ENCODE data around the gene BAG2. TPM values are rescaled to one million over a fixed set of nuclear protein-coding genes. Genes with fewer than 3 reads are reported as not detected.

Gene BAG2
- total RNA-seq, 1 donor from 2014 or later: 1.5 TPM

GRCh38 chr6:57173886-57174510, 1.9 kb downstream of the BAG2 start:
- Mint-ChIP-seq H3K4me1 (peaks cover 16% of the 10 kb centered on the region), H3K27ac (no peak overlapping the region), H3K9me3 (no peaks in the 10 kb centered on the region), H3K36me3 (no peaks in the 10 kb centered on the region), H3K27me3 (ENCODE audit: insufficient read depth, low read depth) (peaks cover 13% of the 10 kb centered on the region), H3K4me3 (peak overlapping the region; percentile 88)
- H3K36me3 ChIP-seq: peaks cover 3% of the 10 kb centered on the region
- H3K9ac ChIP-seq: no peak overlapping the region
- H3K27ac ChIP-seq: no peak overlapping the region
- H3K4me2 ChIP-seq: peak overlapping the region; percentile 94
- peaks cover 42% of the 10 kb centered on the region for H3F3A ChIP-seq (ENCODE audit: low read depth)
- no peaks in the 10 kb centered on the region for H3K9me3 ChIP-seq (ENCODE audit: low read depth)
- H3K4me3 ChIP-seq: peak overlapping the region; percentile 59
- peak; percentile 47 for DNase-seq (ENCODE audit: low spot score)
- peaks cover 15% of the 10 kb centered on the region for H3K79me2 ChIP-seq (ENCODE audit: low read depth)
- no peak for TF ChIP-seq CTCF (IDR thresholded peaks at IDR 0.05)
- no peak for TF ChIP-seq EZH2 (IDR thresholded peaks at IDR 0.05)
- no peak for TF ChIP-seq EZH2phosphoT487 (IDR thresholded peaks at IDR 0.05)
- H2AFZ ChIP-seq (replicated peaks): no peak overlapping the region
- peaks cover 20% of the 10 kb centered on the region for H3K4me1 ChIP-seq
- peaks cover 16% of the 10 kb centered on the region for H3K27me3 ChIP-seq
- H4K20me1 ChIP-seq (ENCODE audit: low read depth): peaks cover 12% of the 10 kb centered on the region

DNA sequence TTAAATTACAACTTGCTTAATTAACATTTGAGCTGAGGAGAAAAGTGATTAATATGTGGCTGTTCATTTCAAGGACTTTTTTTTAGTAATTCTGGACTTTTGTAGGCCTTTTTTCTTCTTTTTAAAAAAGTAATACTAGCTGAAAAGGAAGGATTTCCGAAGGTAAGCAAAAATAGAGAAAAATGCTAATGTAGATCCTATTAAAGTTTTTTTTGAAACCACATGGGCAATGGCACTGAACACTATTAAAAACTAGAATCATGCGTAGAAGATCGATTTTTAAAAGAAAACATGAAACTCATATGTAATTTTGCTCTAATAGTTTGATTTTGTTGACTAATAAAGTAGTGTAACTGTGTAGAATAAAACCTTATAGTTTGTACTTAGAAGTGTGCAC, 2.4 kb downstream of the BAG2 start:
- Histone ChIP-seq H3K9ac (no peak overlapping the region), H3K4me1 (peaks cover 20% of the 10 kb centered on the region), H4K20me1 (ENCODE audit: low read depth) (peaks cover 12% of the 10 kb centered on the region), H3K27ac (no peak overlapping the region), H3F3A (ENCODE audit: low read depth) (peaks cover 37% of the 10 kb centered on the region), H3K9me3 (ENCODE audit: low read depth) (no peaks in the 10 kb centered on the region), H3K4me2 (peak overlapping the region; percentile 94), H3K79me2 (ENCODE audit: low read depth) (peaks cover 16% of the 10 kb centered on the region), H3K36me3 (no peaks in the 10 kb centered on the region), H3K27me3 (peaks cover 16% of the 10 kb centered on the region), H2AFZ (replicated peaks) (no peak overlapping the region), H3K4me3 (no peak overlapping the region)
- no peak overlapping the region for H3K27ac Mint-ChIP-seq
- TF ChIP-seq EZH2 (IDR thresholded peaks at IDR 0.05) (no peak), EZH2phosphoT487 (IDR thresholded peaks at IDR 0.05) (no peak), CTCF (IDR thresholded peaks at IDR 0.05) (no peak)
- peaks cover 13% of the 10 kb centered on the region for H3K27me3 Mint-ChIP-seq (ENCODE audit: insufficient read depth, low read depth)
- peaks cover 16% of the 10 kb centered on the region for H3K4me1 Mint-ChIP-seq
- no peak overlapping the region for H3K4me3 Mint-ChIP-seq
- DNase-seq (ENCODE audit: low spot score): no peak
- H3K9me3 Mint-ChIP-seq: no peaks in the 10 kb centered on the region
- no peaks in the 10 kb centered on the region for H3K36me3 Mint-ChIP-seq

DNA sequence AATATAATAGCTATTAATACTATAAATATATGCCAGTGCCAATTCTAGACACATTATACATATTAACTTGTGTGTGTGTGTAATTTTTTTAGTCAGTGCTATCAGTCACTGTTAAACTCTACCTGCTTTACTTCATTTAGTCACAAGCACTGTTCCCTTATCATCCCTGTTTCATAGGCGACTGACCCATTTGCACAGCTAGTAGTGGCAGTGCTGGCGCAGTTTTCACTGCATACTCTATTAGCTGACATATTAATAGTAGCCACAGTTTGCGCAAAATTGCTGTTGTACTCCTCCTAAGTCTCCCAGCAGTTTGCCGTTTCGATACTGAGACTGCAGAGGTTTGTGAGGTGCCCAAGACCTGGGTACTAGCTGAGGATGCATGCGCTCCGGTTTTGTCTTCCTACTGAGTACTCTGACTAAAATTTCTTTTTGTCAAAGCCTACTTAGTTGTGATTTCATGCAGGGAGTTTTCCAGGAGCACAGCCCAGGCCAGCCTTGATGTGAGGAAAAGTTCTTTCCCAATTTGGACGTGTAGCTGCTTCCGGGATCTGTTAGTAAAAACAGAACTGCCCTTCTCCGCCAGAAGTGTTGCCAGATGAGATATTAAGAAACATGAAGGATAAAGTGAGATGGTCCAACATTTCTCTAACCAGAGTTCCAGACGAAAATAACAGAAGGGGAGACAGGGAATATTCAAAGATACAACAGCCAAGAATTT, 5.6 kb downstream of the BAG2 start:
- Mint-ChIP-seq H3K27ac (no peak overlapping the region), H3K9me3 (no peaks in the 10 kb centered on the region), H3K36me3 (peaks cover 7% of the 10 kb centered on the region), H3K4me3 (no peak overlapping the region), H3K27me3 (ENCODE audit: insufficient read depth, low read depth) (peaks cover 7% of the 10 kb centered on the region), H3K4me1 (peaks cover 16% of the 10 kb centered on the region)
- H3K36me3 ChIP-seq: no peaks in the 10 kb centered on the region
- no peaks in the 10 kb centered on the region for H3K9me3 ChIP-seq (ENCODE audit: low read depth)
- H3K79me2 ChIP-seq (ENCODE audit: low read depth): peaks cover 16% of the 10 kb centered on the region
- peaks cover 14% of the 10 kb centered on the region for H3K27me3 ChIP-seq
- H3K4me3 ChIP-seq: no peak overlapping the region
- peaks cover 12% of the 10 kb centered on the region for H4K20me1 ChIP-seq (ENCODE audit: low read depth)
- no peak overlapping the region for H3K4me2 ChIP-seq
- H2AFZ ChIP-seq (replicated peaks): no peak overlapping the region
- no peak overlapping the region for H3K27ac ChIP-seq
- H3K9ac ChIP-seq: no peak overlapping the region
- peaks cover 8% of the 10 kb centered on the region for H3F3A ChIP-seq (ENCODE audit: low read depth)
- DNase-seq (ENCODE audit: low spot score): no peak
- TF ChIP-seq EZH2phosphoT487 (IDR thresholded peaks at IDR 0.05) (no peak), CTCF (IDR thresholded peaks at IDR 0.05) (no peak), EZH2 (IDR thresholded peaks at IDR 0.05) (no peak)
- H3K4me1 ChIP-seq: peaks cover 19% of the 10 kb centered on the region

All from neural progenitor cell (in vitro differentiated cells).